NCI-H2081 (cell line): ENCODE measurements around the gene SVIL.
"Not testable (repeated sequence)": the region's sequence is repeated elsewhere in the genome, so short reads cannot be mapped to it uniquely, and the experiment has no call there.

Source experiments
- DNase-seq, 2 experiments: peaks; one replicate each; lab custom pipeline; 2025; lab: John Stamatoyannopoulos, UW

SVIL gene

DNA sequence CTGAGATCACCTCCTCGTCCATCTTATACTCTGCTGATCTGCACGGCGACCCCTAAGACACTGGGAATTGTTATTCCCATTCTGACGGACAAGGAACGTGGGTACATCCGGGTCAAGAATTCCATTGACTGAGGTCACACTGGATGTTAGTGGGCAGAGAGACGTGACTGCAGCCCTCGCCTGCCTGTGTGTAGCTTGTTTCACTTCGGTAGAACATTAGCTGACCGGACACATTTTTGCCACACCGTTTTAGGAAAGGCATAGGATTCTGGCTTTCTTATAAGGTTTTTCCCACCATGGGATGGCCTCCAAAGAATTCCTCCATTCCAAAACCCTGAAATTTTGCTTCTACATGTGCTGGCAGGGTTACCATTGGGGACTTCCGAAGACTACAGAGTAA, 118.9 kb downstream of the SVIL start:
- not testable (repeated sequence) for DNase-seq

DNA sequence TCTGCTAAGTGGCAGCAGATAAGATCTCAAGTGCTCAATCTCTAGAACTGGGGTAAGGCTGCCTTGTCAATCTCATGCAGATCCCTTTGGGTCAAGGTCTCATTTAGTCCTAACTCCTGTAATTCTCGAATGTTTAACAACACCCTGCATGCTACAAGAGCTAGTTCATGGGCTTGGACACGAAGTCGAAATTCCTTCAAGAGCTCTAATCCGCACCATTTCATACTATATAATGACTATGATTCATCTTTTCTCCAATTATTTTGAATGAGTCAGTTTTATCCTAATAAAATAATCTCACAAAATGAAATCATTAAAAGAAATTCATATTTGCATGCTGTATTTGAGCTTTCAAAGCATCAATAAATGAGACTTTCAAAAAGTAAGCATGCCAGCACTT, 119.7 kb downstream of the SVIL start:
- not testable (repeated sequence) for DNase-seq

GRCh38 chr10:29514306-29514705, 120.5 kb downstream of the SVIL start:
- DNase-seq = no peak

GRCh38 chr10:29512425-29512974, 122.3 kb downstream of the SVIL start:
- DNase-seq = no peak

DNA sequence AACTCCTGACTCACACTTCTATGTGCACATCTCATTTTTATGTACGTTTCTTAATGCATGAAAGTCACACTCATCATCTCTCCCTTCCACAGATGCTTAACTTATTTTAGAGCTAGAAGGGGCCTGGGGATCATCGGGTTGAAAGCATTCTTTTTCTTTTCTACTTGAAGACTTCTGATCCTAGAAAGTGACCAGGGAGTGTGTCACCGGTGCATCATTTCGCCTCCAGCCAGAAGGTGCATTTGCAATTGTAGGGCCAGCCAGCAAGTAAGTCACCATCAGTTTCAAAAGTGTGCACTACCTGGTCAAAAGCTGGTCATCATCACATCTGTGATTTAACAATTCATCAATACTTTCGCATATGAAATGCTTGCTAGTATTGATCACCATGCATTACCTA, 123.0 kb downstream of the SVIL start:
- not testable (repeated sequence) for DNase-seq

- not testable (repeated sequence) for DNase-seq
Measured at GRCh38 chr10:29510483-29511157, 124.2 kb downstream of the SVIL start.

- no peak for DNase-seq
Measured at GRCh38 chr10:29508554-29509244, 126.1 kb downstream of the SVIL start.

DNA sequence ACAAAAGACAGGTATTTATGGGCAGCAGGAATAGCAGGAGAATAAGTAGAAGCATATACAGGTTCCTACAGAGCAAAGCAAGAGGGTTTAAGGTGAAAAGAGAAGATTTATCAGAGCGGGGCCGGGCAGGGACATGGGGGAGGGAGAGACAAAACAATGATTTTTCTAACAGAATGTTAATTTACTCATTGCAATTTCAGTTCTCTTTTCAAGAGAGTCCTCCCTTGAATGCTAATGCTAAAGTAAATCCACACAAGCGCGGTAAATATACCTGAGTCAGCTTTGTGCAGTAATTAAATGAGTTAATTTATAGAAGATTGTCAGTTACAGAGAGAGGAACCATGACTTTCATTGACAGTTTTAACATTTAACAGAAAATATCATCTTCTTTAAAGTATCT, 127.0 kb downstream of the SVIL start:
- not testable (repeated sequence) for DNase-seq

DNA sequence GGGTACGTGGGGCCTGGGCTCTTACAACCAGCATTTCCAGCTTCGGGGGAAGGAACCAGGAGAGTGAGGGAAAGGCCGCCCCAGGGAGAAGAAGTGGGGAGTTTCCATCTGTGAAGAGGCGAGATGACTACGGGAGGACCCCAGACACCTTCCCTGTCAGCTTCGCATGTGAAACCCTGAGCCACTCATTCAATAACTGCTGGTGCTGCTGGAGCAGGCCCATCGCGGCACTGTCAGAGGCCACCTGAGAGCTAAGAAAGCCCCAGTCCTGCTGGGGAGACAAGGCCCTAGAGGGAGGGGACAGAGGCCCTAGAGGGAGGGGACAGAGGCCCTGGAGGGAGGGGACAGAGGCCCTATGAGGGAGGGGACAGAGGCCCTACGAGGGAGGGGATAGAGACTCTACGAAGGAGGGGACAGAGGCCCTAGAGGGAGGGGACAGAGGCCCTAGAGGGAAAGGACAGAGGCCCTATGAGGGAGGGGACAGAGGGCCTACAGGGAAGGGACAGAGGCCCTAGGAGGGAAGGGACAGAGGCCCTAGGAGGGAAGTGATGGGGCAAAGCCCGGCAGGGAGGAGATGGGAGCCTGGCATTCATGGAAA, 128.3 kb downstream of the SVIL start:
- not testable (repeated sequence) for DNase-seq

- DNase-seq = no peak
Measured at GRCh38 chr10:29502351-29502750, 132.4 kb downstream of the SVIL start.

- no peak for DNase-seq
Measured at GRCh38 chr10:29501692-29502091, 133.1 kb downstream of the SVIL start.

DNA sequence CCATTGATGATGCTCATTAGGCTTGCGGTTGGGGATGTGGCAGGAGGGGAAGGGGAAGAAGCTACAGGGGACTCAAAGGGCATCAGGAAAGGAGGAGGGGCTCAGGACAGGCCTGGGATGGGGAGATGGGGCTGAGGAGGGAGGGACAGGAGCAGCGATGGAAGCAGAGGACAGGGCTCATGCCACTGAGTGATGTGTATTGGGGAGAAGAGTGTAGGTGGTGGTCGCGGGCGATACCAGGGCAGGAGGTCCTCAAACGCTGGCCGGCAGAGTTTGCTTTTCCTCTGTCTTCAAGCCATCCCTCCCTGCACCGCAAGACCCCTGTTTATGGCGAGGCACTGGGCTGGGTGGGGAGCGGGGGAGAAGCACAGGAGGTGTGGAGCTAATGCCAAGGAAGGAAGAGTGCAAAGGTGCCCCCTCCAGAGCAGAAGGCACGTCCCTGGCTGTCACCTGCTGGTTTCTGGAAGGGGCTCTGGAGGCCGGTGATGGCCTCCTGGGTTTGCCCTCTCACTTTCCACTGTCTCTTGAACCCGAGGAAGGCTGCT, 134.7 kb downstream of the SVIL start:
- DNase-seq = no peak

GRCh38 chr10:29496341-29497162, 138.2 kb downstream of the SVIL start:
- peak; percentile 25 to 53 for DNase-seq

DNA sequence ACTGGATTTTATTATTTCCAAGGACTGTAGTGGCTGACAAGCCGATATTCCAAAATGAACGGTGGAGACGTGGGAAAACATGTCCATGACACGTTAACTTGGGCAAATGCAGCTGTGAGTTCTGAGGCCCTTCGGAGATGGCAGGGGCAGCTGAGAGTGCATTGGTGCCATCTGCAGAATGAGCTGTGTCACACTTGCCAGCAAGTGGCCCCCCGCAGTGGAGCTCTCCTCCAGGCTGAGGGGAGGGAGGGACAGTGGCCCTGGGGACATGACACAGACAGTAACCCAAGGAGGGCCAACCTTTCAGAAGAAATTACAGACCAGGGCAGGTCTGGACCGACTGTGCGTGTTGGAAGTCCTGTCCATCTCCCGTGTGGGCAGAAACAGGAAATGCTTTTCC, 139.4 kb downstream of the SVIL start:
- DNase-seq = no peak

GRCh38 chr10:29493697-29494096, 141.1 kb downstream of the SVIL start:
- no peak for DNase-seq

- no peak for DNase-seq
Measured at GRCh38 chr10:29492774-29493173, 142.0 kb downstream of the SVIL start.

GRCh38 chr10:29491918-29492317, 142.9 kb downstream of the SVIL start:
- no peak for DNase-seq

- DNase-seq = not testable (repeated sequence)
Measured at GRCh38 chr10:29490781-29491280, 143.9 kb downstream of the SVIL start.

DNA sequence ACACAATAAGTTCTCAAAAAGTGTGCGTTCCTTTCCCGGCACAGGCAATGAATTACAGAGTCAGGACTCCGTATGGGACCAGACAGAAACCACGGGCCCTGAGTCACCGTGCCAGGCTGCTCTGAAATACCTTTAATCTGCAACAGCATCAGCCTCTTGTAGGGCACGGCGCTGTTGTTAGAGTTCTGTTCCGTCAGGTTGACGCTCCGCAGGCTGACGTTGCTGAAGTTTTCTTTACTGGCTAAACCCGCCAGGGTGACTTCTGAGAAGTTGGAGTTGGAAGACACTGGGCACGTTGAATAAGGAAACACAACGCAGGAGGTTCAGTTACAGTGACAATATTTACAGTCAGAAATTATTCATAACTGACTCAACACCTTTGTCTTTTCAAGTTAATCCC, 146.3 kb downstream of the SVIL start:
- not testable (repeated sequence) for DNase-seq

DNA sequence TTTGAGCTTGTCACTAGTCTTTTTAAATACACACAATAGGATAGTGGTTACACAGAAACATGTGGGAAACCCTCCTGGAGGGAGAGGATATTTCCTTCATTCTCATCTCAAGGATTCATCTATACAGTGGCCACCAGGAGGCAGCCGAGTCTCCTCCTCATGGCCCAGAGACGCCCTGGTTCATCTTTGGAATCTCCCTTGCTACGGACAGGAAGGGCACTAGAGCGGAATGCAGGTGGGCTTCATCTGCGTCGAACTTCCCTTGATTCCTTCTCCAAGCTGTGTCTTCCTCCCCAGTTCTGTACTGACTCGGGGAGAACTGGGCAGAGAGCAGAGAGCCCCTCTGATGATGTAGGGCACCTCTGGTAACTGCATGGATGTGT, 146.9 kb downstream of the SVIL start:
- not testable (repeated sequence) for DNase-seq

- not testable (repeated sequence) for DNase-seq
Measured at GRCh38 chr10:29487032-29487883, 147.5 kb downstream of the SVIL start.
